ENCODE results near the gene SAT1.

Gene SAT1

GRCh38 chrX:23776363-23776762 lies 6.6 kb upstream of the SAT1 start:
- no peak for DNase-seq (ENCODE audit: low read depth)

DNA sequence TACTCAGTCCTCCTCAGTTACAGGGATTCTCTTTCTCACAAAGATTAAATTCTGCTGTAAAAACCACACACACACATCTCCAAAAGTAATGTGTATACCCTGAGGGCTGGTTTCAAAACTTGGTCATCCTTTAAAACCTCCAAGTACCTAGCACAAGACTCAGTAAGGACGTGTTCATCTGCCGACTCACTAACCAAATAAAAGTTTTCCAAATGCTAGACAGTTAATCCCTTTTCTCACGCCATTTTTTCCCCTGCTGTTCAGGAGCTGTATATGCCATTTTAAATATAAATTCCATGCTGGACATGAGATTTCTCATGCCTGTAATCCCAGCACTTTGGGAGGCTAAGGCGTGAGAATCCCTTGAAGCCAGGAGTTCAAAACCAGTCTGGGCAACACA lies 3.9 kb upstream of the SAT1 start:
- DNase-seq (ENCODE audit: low read depth): no peak

DNA sequence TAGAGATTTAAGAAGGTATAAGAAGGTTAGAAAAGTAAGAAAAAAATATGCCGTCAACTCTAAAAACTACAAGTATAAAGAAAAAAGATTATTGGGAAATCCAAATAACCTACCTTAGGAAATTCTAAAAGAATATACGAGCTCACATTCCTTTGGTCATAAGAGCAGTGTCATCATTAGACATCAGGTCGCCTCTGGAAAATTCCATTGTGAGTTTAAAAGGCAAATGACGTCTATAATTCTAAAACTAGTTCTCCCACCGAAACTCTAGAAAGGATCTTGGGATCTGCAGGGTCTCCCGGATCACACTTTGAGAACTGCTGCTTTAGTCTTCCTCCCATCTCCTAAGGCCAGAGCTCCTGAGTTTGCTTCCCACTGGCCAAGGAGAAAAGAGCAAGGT lies 518 bp upstream of the SAT1 start:
- no peak for DNase-seq (ENCODE audit: low read depth)

GRCh38 chrX:23783589-23784469 lies 856 bp downstream of the SAT1 start:
- DNase-seq (ENCODE audit: low read depth): no peak

DNA sequence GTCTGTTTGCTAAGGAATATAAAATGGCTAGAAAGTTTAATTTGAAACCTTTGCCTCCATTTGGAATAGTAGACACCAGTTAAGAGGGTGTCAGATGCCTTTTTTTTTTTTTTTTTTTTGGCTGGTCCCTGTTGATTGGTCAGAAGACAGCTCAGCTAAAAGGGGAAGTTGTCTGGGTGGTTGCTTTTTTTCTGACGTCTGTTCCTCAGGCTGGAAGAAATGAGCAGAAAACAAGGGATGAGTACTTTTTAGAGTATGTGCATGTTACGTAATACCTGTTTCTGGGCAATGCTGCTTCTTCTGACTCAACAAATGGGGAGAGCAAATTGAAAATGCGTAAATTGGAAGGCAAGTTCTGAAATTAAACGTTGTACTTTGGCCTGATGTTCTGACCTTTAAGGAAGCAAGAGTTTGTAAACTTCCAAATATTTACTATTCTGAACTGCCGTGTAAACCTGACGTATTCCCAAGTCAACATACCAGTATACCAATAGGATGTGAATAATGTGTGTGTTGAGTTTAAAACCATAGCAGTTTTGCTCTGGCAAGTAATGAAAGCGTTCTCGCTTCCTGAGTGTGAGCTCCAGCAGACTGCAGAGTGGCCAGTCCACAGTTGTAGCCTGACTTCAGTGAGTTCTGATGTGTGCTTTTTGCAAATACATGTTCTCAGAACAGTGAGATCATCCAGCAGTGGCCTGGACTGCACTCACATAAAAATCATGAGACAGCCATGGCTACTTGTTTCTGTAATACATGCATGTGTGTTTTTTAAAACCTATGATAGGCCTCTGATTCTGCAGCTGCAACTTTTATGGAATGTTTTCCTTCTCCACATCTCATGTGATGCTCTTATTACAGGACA lies 1.7 kb downstream of the SAT1 start:
- DNase-seq (ENCODE audit: low read depth): no peak

- DNase-seq (ENCODE audit: low read depth): no peak
Observed at GRCh38 chrX:23785580-23785979, 2.6 kb downstream of the SAT1 start.

DNA sequence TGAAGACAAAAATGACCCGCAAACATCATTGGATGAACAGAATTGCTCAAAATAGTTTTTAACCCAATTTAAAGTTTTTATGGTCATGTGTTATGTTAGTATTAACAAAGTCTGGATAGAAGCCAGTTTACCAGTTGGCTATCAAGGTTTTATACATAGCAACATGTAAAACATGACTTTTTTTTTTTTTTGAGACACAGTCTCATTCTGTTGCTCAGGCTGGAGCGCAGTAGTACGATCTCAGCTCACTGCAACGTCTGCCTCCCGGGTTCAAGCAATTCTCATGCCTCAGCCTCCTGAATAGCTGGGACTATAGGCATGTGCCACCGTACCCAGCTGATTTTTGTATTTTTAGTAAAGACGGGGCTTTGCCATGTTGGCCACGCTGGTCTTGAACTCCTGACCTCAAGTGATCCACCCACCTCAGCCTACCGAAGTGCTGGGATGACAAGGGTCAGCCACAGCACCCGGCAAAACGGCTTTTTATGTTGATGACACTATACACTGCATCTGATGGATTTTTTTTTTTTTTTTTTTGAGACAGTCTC lies 3.4 kb downstream of the SAT1 start:
- no peak for DNase-seq (ENCODE audit: low read depth)

DNA sequence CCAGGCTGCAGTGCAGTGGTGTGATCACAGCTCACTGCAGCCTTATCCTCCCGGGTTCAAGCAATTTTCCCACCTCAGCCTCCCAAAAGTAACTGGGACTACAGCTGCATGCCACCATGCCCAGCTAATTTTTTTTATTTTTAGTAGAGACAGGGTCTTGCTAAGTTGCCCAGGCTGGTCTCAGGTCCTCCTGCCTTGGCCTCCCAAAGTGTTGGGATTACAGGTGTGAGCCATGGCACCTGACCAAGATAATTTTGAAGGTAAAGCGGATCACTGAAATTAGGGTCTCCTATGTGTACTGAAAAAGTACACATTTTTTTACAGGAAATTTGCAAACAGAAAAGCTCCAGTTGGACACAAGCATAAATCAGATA lies 4.8 kb downstream of the SAT1 start:
- no peak for DNase-seq (ENCODE audit: low read depth)

DNA sequence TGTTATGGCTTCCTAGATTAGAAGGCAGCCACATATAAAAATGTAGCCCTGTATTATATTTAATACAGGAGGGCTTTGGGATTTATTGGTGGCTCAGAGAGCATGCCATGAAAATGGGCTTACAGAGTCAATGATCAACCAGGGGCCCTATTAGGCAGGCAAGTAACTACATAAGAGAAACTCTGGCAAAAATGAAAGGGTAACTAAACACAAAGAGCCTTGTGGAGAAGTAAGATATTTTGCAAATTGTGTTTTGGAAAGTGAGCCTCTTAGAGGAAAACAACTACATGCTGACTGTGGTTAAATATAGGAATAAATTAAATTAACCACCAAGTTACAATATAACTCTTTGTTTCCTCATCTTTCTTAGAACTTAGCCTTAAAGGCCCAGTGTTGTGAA lies 5.5 kb downstream of the SAT1 start:
- no peak for DNase-seq (ENCODE audit: low read depth)

GRCh38 chrX:23788946-23789345 lies 6.0 kb downstream of the SAT1 start:
- DNase-seq (ENCODE audit: low read depth): no peak

DNA sequence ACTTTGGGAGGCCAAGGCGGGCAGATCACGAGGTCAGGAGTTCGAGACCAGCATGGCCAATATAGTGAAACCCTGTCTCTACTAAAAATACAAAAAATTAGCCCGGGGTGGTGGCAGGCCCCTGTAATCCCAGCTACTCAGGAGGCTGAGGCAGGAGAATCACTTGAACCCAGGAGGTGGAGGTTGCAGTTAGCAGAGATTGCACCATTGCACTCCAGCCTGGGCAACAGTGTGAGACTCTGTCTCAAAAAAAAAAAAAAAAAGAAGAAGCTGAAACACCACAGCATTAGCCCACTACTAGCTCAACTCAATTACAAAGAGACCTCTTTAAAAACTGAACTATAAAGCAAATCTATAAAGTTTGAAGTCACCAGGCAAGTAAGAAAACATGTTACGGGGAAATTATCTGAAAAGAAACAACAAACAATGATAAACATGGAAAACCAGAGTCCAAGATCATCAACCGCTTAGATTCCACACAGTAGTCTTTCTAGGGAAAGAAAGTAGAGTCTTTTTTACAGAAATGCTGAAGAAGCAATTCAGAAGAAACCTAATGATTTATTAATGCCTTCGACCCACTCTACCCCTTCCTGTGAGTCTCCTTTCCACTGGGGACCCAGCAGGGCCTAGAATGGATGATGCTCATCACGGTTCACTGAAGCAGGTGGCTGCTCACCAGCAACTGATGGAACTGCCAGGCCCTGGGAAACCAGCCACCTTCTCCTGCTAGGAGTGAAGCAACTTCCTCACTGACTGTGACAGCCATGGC lies 6.6 kb downstream of the SAT1 start:
- no peak for DNase-seq (ENCODE audit: low read depth)

DNA sequence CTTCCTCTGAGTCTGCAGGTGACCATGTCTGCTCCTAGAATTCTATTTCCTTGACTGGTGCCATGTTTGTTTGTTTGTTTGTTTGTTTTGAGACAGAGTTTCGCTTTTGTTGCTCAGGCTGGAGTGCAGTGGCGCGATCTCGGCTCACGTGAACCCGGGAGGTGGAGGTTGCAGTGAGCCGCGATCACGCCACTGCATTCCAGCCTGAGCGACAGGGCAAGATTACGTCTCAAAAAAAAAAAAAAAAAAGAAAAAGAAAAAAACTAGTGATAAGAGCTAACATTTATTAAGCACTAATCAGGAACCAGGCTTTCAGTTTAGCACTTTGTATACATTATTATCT lies 7.2 kb downstream of the SAT1 start:
- no peak for DNase-seq (ENCODE audit: low read depth)

- no peak for DNase-seq (ENCODE audit: low read depth)
Observed at GRCh38 chrX:23792861-23793553, 10.0 kb downstream of the SAT1 start.

DNA sequence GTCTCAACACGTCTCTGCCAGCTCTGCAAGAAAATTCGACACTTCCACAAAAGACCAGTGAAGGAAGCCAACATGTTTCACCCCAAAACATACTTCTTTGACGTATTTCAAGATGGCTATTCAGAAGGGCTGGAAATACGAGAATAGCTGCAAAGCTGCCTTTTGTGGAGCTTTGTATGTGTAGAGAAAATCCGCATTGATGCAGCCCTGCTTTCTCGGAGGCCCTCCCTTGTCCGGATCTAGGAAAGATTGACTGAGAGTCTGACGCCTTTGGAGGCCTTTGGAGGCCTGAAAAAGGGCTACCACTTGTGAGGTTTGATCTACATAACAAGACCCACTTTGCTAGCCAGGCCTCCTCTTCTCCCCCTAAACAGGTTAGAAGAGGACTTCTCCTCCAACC lies 12.2 kb downstream of the SAT1 start:
- no peak for DNase-seq (ENCODE audit: low read depth)

- DNase-seq (ENCODE audit: low read depth): no peak
Observed at GRCh38 chrX:23797371-23798128, 14.6 kb downstream of the SAT1 start.

- no peak for DNase-seq (ENCODE audit: low read depth)
Observed at GRCh38 chrX:23799469-23800065, 16.6 kb downstream of the SAT1 start.

DNA sequence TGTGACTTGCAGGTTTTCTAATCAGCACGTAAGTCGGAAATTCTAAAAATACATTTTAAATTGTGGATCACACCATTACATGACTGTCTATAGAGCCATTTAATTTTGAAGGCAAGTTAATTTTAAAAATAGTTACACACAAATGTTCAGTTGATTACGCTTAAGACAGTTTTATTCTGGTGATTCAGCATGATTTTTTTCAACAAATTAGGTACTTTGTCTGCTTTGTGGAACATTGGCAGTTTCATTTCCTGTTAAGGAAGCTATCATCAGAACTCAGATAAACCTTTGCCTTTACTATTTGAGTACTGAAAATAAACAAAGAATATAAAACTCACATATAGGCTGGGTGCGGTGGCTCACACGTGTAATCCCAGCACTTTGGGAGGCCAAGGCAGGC lies 19.5 kb downstream of the SAT1 start:
- DNase-seq (ENCODE audit: low read depth): no peak

GRCh38 chrX:23803931-23804381 lies 21.0 kb downstream of the SAT1 start:
- DNase-seq (ENCODE audit: low read depth): no peak

DNA sequence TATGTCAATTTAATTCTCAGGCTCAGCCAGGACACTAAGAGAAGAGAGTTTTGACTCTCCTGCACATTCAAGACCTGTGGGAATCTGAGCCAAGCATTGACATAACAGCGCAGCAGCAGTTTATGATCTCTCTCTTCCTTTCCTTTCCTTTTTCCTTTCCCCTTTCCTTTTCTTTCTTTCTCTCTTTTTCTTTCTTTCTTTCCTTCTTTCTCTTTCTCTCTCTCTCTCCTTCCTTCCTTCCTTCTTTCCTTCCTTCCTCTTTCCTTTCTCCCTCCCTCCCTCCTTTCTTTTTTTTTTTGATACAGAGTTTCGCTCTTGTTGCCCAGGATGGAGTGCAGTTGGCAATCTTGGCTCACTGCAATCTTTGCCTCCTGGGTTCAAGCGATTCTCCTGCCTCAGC lies 21.6 kb downstream of the SAT1 start:
- DNase-seq (ENCODE audit: low read depth): no peak

- DNase-seq (ENCODE audit: low read depth): no peak
Observed at GRCh38 chrX:23805389-23805788, 22.4 kb downstream of the SAT1 start.

GRCh38 chrX:23810279-23810678 lies 27.3 kb downstream of the SAT1 start:
- no peak for DNase-seq (ENCODE audit: low read depth)

All from stimulated activated CD8-positive, alpha-beta memory T cell treated with anti-CD3 and anti-CD28 coated beads, Interleukin-15, amount 100 ng/mL, for 1 hour (primary cell).